Eye (tissue), 1 donor: ENCODE results near the gene ASPDH.
"Not testable (repeated sequence)": the region's sequence is repeated elsewhere in the genome, so short reads cannot be mapped to it uniquely, and the experiment has no call there.

Experiments
- DNase-seq: peaks from one replicate; pipeline ENCODE4 v3.0.0-alpha.2; 2015

ASPDH gene

DNA sequence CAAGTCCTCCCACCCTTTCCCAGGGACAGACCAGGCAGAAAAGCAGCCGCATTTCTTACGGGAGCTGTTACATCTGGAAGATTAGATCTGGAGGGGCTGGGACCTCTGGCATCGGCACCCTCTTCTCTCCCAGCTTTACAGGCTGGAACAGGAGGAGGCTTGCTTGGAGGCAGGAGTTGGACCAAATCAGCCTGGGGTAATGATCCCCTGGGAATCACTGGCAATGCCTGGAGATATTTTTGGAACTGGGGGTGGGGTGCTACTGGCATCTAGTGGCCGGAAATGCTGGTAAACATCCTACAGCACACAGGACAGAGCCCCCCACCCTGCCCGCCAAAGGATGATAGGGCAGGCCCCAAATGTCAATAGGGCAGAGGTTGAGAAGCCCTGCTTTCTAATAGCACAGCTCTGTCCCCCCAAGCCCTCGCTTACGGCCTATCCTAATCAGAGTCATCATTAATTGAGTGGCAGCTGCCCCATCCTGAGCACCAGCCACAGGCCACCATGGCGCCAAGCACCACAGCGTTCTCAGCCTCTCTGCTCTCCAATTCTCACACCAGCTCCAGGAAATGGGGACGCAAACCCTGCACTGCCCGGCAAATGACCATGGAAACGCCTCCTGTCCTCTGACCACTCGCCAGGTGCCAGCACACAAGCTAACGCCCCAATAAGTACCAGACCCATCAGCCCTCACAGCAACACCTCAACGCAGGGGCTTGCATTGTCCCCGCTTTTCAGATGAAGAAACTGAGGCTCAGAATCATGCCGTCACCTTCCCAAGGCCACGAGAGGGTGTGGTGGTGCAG lies 33.9 kb upstream of the ASPDH start:
- no peak for DNase-seq

DNA sequence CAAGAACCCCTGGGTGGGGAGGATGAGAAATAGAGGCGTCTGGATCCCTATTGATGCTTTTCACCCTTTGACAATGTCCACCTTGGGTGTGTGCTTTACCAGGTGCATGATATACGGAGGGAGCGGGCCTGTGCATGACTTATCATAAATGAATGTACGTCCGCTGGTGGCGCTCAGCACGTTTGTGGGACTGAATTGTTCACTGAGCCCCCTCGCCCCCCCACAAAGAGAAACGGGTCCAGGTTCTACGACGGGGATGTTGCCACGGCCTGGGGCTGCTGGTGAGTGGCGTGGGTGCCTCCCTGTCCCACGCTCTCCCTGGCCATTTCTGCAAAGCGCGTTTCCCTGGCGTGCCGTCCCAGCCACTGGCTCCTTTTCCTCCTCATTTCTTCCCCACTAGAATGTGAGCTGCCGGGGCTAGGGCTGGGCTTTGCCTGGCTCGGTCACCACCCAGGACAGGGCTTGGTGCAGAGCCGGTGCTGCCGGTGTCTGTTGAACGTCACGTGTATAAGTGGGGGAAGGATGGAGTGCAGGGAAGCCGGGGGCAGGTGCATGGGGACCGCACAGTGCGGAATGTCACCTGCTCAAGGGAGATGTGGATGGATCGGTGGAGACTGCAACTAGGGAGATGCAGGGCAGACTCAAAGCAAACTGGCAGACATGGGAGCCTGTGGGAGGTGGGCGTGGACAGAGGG lies 33.0 kb upstream of the ASPDH start:
- DNase-seq = no peak

DNA sequence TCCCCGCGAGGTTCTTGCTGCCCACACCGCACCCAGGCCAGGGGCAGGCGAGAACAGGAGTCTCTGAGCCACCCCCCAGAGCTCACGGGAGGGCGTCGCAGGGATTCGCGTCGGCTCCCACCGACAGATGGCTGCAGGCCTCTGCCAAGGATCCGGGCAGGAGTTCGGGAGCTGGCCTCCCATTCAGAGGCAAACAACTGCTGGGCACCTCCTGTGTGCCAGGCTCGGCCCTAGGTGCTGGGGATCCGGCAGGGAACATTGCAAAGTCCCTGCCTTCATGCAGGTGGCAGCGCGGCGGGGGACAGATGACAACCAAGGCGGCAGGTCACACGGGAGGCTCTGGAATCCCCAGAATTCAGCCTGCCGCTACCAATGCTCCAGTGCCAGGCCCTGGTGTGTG lies 29.2 kb upstream of the ASPDH start:
- no peak for DNase-seq

DNA sequence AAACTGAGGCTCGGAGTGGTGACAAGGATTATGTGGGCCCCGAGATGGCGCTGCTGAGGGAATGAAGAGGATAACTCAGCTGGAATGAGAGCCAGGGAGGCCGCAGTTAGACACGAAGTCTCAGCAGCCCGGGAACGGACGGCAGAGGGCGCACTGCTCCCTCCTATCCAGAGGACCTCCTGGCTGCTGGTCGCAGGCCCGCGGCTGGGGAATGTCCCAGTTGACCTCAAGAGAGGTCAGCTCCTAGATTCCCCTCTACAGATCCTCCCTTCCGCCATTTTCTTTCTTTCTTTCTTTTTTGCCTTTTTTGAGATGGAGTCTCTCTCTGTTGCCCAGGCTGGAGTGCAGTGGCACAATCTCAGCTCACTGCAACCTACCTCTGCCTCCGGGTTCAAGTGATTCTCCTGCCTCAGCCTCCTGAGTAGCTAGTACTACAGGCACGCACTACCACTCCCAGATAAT lies 24.1 kb upstream of the ASPDH start:
- peak; percentile 92 for DNase-seq

DNA sequence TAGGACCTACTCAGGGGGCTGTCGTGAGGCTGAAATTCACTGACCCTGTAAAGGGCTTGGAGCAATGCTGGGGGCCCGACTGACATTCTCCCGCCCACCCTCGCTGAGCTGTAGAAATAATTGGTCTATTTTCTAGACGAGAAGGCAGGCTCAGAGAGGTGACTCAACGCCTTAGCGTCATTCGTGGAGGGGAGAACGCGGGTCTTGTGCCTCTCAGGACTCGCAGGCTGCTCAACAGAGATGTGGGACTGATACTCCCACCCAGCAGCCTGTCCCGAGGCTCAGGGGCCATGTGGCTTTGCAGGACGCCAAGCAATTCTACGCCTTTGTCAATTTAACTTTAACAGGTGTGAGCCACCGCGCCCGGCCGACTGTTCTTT lies 23.6 kb upstream of the ASPDH start:
- no peak for DNase-seq

DNA sequence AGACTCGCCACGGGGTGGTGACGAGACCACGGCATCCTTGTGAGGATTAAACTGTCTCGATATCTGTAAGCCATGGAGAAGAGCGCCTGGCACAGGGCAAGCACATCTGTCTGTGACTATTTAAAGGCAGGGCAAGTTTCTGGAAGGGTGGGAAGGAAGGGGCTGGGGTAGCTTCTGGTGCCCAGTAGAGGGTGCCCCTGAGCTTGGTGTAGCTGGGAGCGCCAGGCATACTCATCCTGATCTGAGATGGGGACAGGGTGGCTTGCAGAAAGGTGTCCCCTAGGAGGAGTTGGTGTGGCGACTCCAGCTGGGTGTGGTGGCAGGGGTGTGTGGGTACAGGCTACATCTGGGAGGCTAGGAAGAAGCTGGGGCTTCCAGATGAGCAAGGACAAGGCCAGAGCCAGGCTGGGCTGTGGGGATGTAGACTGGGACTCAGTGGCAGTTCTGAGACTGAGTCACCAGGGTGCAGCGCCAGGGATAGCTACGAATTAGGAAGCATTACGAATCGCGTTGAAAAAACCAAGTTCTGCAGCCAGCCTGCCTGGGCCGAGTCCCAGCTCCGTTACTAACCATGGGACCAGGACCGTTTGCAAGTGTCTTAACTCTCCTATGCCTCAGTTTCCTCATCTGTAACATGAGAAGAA lies 23.1 kb upstream of the ASPDH start:
- no peak for DNase-seq

DNA sequence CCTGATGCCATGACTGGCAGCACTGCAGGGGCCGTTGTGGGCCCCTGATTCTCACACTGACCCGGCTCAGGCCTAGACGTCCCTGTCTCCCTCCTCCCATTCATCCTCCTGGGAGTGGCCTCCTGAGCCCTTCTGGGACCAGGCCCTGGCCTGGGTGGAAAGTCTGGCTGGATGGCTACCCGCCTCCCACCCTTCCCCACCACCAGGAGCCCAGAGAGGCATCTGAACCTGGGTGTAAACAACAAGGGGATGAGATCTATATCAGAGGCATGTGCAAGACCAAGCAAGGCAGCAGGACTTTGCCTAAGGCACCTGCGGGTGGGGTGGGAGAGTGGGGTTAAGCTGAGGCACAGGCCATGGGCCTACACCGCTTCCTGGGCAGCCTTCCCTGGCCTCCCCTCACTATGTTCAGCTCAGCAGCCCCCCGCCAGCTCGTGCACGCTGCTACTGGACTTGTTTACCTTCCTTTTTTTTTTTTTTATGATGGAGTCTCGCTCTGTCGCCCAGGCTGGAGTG lies 22.0 kb upstream of the ASPDH start:
- DNase-seq = no peak

DNA sequence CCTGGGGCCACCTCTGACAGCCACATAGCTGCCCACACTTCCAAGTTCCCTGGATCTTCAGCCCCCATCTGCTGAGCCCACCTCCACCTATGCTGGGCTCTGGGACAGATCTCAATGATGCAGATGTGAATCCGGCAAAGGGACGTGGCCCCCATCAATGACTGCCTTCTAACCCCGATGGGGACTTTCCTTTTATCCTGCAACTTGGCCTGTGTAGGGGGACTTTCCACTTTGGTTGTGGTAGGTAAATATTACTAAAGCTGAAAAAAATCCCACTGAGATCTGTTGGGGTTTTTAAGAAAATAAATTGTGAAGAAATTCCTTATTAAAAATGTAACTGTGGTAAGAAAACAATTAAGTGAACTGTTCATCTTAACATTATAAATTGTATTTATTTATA lies 20.8 kb upstream of the ASPDH start:
- DNase-seq = no peak

DNA sequence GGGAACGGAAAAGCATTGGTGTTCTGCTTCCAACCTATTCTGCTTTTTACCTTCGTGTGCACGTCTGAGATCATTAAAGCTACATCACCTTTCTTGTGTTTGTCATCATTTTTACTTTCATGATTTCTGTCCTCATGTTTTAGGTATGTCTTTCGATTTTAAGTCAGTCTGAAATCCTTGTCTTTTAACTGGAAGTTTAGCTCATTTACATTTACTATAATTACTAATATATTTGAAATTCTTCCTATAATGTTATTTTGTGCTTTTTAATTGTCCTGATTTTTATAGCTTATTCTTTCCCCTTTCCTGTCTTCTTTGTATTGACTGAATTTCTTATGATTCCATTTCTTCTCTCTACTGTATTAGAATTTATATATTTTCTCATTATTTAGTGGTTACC lies 19.2 kb upstream of the ASPDH start:
- no peak for DNase-seq

DNA sequence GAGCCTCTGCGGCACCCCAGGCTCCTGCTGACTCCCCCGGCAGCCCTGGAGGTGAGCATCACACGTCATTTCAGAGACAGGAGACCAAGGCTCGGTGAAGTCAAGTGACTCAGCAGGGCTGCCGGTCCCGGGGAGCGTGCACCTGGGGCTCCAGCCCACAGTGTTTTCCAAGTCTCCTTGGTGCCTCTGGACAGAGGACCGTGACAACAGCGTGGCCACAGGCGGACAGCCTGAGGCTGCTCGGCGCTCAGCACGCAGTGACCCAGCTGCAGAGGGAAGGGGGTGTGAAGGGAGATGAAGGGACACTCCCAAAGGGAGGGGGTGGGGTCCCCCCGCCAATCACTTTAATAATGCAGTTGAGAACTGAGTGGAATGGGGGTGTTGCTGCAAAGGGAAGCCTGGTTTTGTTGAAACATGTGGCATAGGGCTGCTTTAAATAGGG lies 17.5 kb upstream of the ASPDH start:
- peak; percentile 41 for DNase-seq

DNA sequence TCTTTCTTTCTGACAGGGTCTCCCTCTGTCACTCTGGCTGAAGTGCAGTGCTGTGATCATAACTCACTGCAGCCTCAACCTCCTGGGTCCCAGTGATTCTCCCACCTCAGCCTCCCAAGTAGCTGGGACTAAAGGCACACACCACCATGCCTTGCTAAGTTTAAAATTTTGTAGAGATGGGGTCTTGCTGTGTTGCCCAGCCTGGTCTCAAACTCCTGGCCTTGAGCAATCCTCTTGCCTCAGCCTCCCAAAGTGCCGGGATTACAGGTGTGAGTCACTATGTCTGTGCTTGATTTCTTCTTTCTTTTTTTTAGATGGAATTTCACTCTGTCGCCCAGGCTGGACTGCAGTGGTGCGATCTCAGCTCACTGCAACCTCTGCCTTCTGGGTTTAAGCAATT lies 14.3 kb upstream of the ASPDH start:
- not testable (repeated sequence) for DNase-seq

DNA sequence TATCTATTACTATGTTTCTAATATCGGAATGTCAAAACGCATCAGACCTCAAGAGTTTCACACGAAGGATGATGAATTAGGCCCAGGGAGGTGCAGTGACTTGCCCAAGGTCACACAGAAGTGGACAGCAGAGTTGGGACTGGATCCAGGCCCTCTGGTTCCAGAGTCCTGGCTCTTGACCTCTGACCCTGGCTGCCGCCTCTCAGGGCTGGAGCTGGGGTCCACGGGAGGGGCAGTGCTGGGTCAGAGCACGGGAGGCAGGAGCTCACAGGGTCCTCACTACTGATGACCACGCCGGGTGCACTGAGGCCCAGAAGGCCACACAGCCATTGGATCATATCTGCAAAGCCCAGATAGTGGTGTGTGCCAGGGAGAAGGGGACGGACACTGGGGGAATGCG lies 9.2 kb upstream of the ASPDH start:
- DNase-seq = no peak

DNA sequence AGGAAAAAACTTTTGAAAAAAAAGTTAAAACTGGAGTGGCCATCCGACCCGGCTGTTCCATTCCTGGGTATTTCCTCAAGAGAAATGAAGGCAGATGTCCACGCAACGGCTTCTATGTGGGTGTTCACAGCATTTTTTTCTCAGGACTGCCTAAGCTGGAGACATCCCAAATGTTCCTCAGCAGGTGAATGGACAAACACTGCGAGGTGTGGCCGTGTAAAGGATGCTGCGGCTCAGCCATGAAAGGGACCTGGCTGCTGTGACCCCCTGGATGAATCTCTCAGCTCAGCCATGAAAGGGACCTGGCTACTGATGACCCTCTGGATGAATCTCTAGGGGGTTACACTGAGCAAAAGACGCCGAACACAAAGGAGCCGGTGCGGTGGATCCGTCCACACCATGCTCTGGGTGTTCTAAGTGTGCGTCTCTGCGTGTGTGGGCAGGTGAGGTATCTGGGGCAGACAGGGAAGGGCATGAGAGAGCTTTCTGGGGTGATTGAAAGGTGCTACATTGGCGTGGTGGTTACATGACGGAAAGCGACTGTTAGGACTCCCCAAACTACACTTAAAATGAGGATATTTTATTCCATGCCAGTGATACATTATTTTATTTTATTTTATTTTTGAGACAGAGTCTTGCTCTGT lies 7.2 kb upstream of the ASPDH start:
- DNase-seq = no peak

DNA sequence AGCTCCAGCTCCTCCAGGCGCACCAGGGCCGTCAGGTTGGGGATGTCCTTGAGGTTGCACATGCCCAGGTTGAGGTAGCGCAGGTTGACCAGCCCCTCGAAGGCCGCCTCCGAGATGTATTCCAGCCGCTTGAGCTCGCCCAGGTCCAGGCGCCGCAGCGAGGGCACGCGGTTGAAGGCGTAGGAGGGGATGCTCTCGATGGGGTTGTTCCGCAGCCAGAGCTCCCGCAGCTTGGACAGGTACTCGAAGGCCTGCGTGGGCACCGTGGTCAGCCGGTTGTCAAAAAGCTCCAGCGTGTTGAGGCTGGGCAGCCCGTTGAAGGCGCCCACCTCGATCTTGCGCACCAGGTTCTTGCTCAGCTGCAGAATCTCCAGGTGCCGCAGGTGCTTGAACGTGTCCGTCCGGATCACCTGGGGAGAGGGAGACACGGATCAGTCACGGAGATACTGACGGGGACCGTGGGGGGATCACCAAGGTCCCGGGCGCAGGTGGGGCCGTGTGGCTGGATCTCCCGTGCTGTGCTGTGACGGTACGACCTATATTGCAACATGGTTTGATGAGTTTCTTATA lies 5.4 kb upstream of the ASPDH start:
- no peak for DNase-seq

DNA sequence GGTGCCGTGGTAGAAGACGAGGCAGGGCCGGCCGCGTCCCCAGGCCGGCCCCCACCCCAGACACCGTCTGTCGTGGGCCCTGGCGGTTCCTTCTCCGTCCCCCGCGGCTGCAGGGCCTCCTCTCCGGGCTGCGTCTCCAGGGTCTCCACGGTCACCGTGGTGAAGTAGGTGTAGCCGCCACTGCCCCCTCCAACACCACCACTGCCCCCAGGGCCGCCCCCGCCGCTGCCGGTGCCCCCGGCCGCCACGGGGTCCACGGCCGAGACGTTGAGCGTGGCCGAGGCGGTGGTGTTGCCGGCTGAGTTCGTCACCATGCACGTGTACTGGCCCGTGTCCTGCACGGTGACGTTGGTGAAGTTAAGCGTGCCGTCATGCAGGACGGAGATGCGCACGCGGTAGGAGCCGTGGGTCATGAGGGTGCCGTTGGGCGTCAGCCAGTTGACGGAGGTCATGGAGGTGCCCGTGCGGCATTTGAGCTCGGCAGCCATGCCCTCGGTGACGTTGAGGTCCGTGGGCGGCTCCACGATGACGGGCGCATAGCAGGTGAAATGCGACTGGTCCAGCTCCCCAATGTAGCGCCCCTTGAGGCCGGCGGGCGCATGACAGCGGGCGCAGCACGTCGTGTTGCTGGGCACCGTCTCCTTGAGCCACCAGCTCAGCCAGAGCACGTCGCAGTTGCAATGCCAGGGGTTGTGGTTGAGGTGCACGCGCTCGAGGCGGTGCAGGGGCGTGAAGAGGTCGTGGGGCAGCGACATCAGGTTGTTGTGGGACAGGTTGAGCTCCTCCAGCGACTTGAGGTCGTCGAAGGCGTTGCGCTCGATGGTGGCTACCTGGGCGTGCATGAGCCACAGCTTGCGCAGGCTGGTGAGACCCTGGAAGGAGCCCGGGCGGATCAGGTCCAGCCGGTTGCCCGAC lies 4.6 kb upstream of the ASPDH start:
- DNase-seq = no peak

DNA sequence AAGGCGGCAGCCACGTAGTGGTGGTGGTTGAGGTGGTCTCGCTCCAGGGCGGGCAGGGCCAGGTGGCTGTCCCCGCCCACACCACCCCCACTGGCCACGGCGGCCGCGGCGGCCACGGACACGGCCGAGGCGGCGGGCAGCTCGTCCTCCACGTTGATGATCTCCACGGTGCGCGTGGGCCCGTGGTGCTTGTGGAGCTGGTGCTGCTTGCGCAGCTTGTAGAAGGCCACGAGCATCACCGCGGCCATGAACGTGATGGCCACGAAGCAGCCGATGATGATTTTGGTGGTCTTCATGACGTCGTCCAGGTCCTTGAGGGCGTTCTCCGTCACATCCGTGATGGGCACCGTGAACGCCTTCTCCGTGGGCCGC lies 4.0 kb upstream of the ASPDH start:
- DNase-seq = no peak

DNA sequence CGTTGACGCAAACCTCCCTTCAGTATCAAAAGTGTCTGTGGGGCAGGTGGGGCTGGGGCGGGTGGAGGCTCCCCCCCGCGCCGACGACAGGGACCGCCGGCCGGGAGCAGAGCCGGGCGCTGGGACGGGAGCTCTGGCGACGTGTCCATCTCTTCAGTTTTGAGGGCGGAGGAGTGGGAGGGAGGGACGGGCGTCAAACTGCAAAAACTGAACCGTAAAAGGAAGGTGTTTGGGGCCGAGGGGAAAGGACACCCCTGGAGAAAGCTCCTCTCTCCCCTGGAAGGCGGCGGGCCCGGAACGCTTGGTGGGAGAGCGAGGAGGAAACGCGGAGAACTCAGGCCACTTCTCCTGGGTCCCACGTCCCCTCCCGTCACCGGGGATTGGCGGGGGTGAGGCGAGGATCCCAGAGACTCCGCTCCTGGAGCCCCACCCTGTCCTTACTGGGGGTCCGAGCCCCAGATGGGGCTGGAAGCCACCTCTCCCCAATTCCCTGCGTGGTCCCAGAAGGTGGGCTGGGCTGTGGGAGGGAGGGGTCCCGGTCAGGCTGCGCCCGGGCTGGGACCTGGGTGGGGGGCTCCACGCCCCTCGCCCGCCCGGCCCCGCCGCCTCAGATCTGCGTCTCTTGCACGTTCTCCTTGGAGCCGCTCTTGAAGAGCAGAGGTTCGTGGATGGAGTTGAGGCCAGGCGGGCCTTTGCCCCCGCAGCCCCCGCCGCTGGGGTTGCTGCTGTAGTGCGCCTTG lies 3.4 kb upstream of the ASPDH start:
- no peak for DNase-seq

DNA sequence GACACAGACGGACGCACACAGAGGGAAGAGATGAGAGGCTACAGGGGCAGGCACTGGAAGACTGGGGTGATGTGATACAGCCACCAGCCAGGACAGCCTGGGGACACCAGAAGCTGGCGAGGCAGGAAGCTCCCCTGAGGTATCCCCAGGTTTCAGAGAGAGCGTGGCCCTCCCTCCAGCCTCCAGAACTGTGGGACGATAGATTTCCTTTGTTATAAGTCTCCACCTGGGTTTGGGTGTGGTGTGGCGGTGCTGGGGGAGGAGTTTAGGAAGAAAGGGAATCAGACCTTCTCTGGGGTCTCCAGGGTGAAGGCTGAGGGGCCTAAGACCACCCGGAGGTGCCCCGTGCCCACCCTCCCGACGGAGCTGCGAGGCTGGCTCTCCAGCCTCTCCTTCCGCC lies 2.7 kb upstream of the ASPDH start:
- no peak for DNase-seq

DNA sequence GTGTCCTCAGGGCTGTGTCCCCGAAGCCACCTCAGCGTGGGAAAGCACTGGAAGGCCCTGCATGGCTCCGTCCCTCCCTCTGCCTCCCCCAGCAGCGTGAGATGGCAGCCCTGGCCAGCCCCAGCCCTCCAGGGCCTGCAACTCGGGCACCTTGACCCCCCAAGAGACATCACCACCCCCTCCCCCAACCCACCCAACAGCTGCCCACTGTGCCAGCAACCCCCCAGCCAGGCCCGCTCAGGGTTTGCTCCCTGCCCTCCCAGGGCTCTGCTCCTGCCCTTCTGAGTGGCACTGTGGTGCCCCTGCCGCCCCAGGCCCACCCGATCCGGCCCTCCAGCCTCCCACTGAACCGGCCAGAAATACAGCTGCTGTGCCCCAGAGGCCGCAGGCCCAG lies 1.5 kb upstream of the ASPDH start:
- no peak for DNase-seq

DNA sequence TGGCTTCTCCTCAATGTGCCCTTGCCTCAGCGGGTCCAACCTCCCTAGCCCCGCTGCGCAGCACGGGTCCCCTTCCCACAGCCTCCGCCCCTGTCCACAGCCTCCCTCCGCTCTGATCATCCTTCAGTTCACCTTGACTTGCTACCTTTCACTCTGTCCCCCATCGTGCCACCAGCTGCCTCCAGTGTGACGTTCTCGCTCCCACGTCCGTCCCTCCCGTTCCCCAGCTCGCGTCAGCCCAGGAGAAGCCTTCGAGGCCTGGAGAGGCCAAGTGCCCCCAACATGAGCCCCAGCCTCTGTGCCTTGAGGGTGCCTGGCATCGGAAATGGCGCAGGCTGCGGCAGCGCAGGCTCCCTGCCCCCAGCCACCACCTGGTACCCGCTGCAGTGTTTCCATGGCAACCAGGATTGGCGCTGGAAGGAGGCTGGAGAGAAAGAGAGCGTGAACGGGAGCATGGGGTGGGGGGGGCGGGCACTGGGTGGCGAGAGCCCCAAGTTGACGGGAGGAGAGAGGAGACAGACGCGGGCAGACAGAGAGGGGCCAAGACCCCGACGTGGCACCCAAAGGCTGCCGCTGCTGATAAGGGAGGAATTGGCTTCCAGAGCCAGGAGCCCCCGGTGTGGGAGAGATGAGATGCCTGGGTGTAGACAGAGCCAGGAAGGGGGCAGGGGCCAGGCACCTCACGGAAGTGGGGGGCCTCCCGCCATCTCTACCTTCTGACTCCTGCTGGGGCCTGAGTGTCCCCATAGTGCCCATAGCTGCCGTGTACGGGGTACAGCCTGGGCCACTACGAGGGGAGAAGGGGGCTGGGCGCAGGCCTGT lies 844 bp upstream of the ASPDH start:
- peak; percentile 83 for DNase-seq
